HCT116 (cell line): ENCODE data around the gene RTF1. TPM values are rescaled to one million over a fixed set of nuclear protein-coding genes. Genes with fewer than 3 reads are reported as not detected.

Source experiments
- ATAC-seq: fragments of 200-7000 bp; cut with Tn5 transposase; 2 replicates; pipeline ENCODE4 v1.9.1; 2020; ENCODE audit warnings: mild to moderate bottlenecking, moderate library complexity
- BruUV-seq: library from RNA; stranded (reverse); fragments of 400-500 nt; replicated peaks from 2 replicates; lab custom pipeline; 2021; lab: Mats Ljungman, UMichigan
- CTCF ChIA-PET: fragments of 300-600 bp; sonication (Branson Sonifier 250); formaldehyde crosslinking; loops from one replicate; lab custom pipeline; 2021; ENCODE audit warnings: antibody characterized with exemption; lab: Charles Lee
- POLR2A ChIA-PET: fragments of 300-600, 350-600 bp; sonication (Branson Sonifier 250); formaldehyde crosslinking; loops from one replicate; lab custom pipeline; 2021; ENCODE audit warnings: antibody characterized with exemption; lab: Charles Lee
- RAD21 ChIA-PET, 2 experiments: fragments of 300-600 bp; sonication (Branson Sonifier 250); formaldehyde crosslinking; loops; one replicate each; lab custom pipeline; 2023; ENCODE audit warnings: low total read pairs in 2 of 2; ENCODE audit not compliant: uncharacterized antibody in 2 of 2, unreplicated experiment in 2 of 2, low non-redundant PET in 1 of 2; lab: Charles Lee
- DNase-seq: peaks from one replicate; pipeline ENCODE4 v3.0.0-alpha.2; 2010; ENCODE audit warnings: low read depth, low spot score
- H2AFZ ChIP-seq: fragments of 200-600 bp; shearing (Covaris generic), sonication (generic); 2 replicates; pipeline ENCODE4 v1.6.1; 2017; ENCODE audit warnings: low read depth, mixed run types, mixed read lengths, antibody characterized with exemption, low read length; ENCODE audit not compliant: poor library complexity, severe bottlenecking
- H3K27ac ChIP-seq: 2 replicates; pipeline ENCODE4 v1.5.1; 2012; ENCODE audit warnings: low read depth, low read length
- H3K27me3 ChIP-seq: fragments of 200-600 bp; sonication (generic); 2 replicates; pipeline ENCODE4 v1.6.1; 2016; ENCODE audit warnings: mixed run types, low read length, mixed read lengths; ENCODE audit not compliant: insufficient read depth
- H3K36me3 ChIP-seq, 2 experiments: fragments of 200-500 bp in 1 of 2; fragments of 200-600 bp in 1 of 2; sonication (Bioruptor generic) in 1 of 2; sonication (generic) in 1 of 2; 2 replicates each; pipeline versions ENCODE4 v1.5.1 to v1.6.1; 2014 to 2016; ENCODE audit warnings: low read length in 2 of 2, inconsistent platforms in 1 of 2, mixed read lengths in 1 of 2, mixed run types in 1 of 2; ENCODE audit not compliant: insufficient read depth in 2 of 2, control insufficient read depth in 1 of 2
- H3K4me1 ChIP-seq, 2 experiments: fragments of 200-600 bp in 1 of 2; sonication (generic) in 1 of 2; 2 replicates each; pipeline versions ENCODE4 v1.5.1 to v1.6.1; 2012 to 2017; ENCODE audit warnings: low read length in 2 of 2, inconsistent platforms in 1 of 2, mild to moderate bottlenecking in 1 of 2, mixed read lengths in 1 of 2, mixed run types in 1 of 2, moderate library complexity in 1 of 2; ENCODE audit not compliant: insufficient read depth in 2 of 2, control insufficient read depth in 1 of 2
- H3K4me2 ChIP-seq: fragments of 200-600 bp; sonication (generic); 2 replicates; pipeline ENCODE4 v1.6.1; 2017; ENCODE audit warnings: mixed run types, low read length, mixed read lengths
- H3K4me3 ChIP-seq, 2 experiments: fragments of 200-600 bp in 1 of 2; sonication (generic) in 1 of 2; replicated peaks in 1 of 2; 2 replicates each; pipeline ENCODE4 v1.5.1; 2011 to 2016; ENCODE audit warnings: low read length in 2 of 2, control low read depth in 1 of 2, low read depth in 1 of 2, mild to moderate bottlenecking in 1 of 2, mixed read lengths in 1 of 2, mixed run types in 1 of 2
- H3K79me2 ChIP-seq: fragments of 200-600 bp; sonication (generic); 2 replicates; pipeline ENCODE4 v1.6.1; 2017; ENCODE audit warnings: mild to moderate bottlenecking, mixed run types, low read length, moderate library complexity, mixed read lengths; ENCODE audit not compliant: insufficient read depth
- H3K9ac ChIP-seq: fragments of 200-600 bp; sonication (generic); 2 replicates; pipeline ENCODE4 v1.6.1; 2016; ENCODE audit warnings: low read length, mixed read lengths
- H3K9me2 ChIP-seq: fragments of 200-600 bp; sonication (generic), shearing (Covaris generic); 2 replicates; pipeline ENCODE4 v1.6.1; 2017; ENCODE audit warnings: mixed run types, mild to moderate bottlenecking, moderate library complexity; ENCODE audit not compliant: insufficient read depth
- H3K9me3 ChIP-seq, 2 experiments: fragments of 200-500 bp in 1 of 2; fragments of 200-600 bp in 1 of 2; sonication (Bioruptor generic) in 1 of 2; sonication (generic) in 1 of 2; 2 replicates each; pipeline ENCODE4 v1.6.1; 2014 to 2017; ENCODE audit warnings: low read length in 2 of 2, mixed read lengths in 2 of 2, inconsistent platforms in 1 of 2, low read depth in 1 of 2, mild to moderate bottlenecking in 1 of 2, mixed run types in 1 of 2, moderate library complexity in 1 of 2; ENCODE audit not compliant: control insufficient read depth in 1 of 2, insufficient read depth in 1 of 2
- H4K20me1 ChIP-seq: fragments of 200-600 bp; sonication (generic), shearing (Covaris generic); 2 replicates; pipeline ENCODE4 v1.6.1; 2017; ENCODE audit warnings: mixed run types, mild to moderate bottlenecking, moderate library complexity; ENCODE audit not compliant: insufficient read depth
- CTCF ChIP-seq, 3 experiments: fragments of 200-600 bp in 1 of 3; sonication (generic) in 1 of 3; IDR thresholded peaks in 2 of 3; conservative IDR thresholded peaks in 1 of 3; 2 replicates each; pipeline ENCODE4 v1.5.1; 2012 to 2017; ENCODE audit warnings: low read depth in 2 of 3, low read length in 2 of 3, antibody characterized with exemption in 1 of 3, borderline replicate concordance in 1 of 3, control low read depth in 1 of 3, mild to moderate bottlenecking in 1 of 3, mixed read lengths in 1 of 3, mixed run types in 1 of 3, moderate library complexity in 1 of 3; ENCODE audit not compliant: insufficient read depth in 1 of 3
- EZH2phosphoT487 ChIP-seq: fragments of 200-600 bp; IDR thresholded peaks from 2 replicates; pipeline ENCODE4 v1.6.1; 2018; ENCODE audit warnings: antibody characterized with exemption, borderline replicate concordance
- ZBTB33 ChIP-seq: IDR thresholded peaks from 2 replicates; pipeline ENCODE4 v1.6.1; 2011; ENCODE audit warnings: mild to moderate bottlenecking, low read length, moderate library complexity; ENCODE audit not compliant: insufficient replicate concordance; ENCODE audit errors: extremely low read depth
- ZNF274 ChIP-seq: fragments of 200-500 bp; sonication (Bioruptor generic); IDR thresholded peaks from 2 replicates; pipeline ENCODE4 v1.6.1; 2014; ENCODE audit warnings: mild to moderate bottlenecking, low read depth, low read length, inconsistent platforms
- intact Hi-C: fragments of 100-400 bp; cut with micrococcal nuclease; formaldehyde crosslinking; loops from 2 replicates; pipeline ENCODE4 v1.10.0; 2022
- total RNA-seq: library from RNA; stranded (reverse); gene quantifications from one replicate; pipeline ENCODE4 v1.2.1, GENCODE V29; 2021; ENCODE audit not compliant: unreplicated experiment

The RTF1 gene
- total RNA-seq, 1 experiment from 2014 or later: 27.5 TPM

- TF ChIP-seq ZBTB33 (no peak), CTCF (IDR thresholded peaks at IDR 0.05 in 2 of 3, conservative IDR thresholded peaks at IDR 0.05 in 1 of 3; ENCODE audit: borderline replicate concordance in 1 of 3, insufficient read depth in 1 of 3, low read depth in 2 of 3, low read length in 2 of 3) (no peak), ZNF274 (no peak)
Observed at GRCh38 chr15:41517895-41518449, 101.1 kb downstream of the RTF1 start (continued).

- Histone ChIP-seq H3K9me2 (no peaks in the 10 kb centered on the region), H3K4me1 (no peaks in the 10 kb centered on the region), H3K4me2 (no peak overlapping the region), H3K9ac (no peak overlapping the region), H3K27me3 (no peaks in the 10 kb centered on the region), H3K79me2 (no peaks in the 10 kb centered on the region), H3K36me3 (peaks cover 4% of the 10 kb centered on the region in 2 experiments; a peak in 1 of 4 replicates), H3K4me3 (no peak overlapping the region), H2AFZ (no peak overlapping the region), H3K27ac (no peak overlapping the region), H3K9me3 (no peaks in the 10 kb centered on the region), H4K20me1 (no peaks in the 10 kb centered on the region)
- no peak for TF ChIP-seq EZH2phosphoT487
- BruUV-seq: no TSS peak
- CTCF ChIA-PET: no interaction called here
- ATAC-seq: no peak
- DNase-seq: no peak
- RAD21 ChIA-PET: no interaction called here
- intact Hi-C loops: no loop called here
- POLR2A ChIA-PET: interaction anchor here (2.0 kb wide), 1 partner anchor 24 kb away, joined by 5 read pairs; the partner anchor contains the start of gene RPAP1
Observed at GRCh38 chr15:41520636-41521035, 103.7 kb downstream of the RTF1 start.
